Measurements from ENCODE around the gene CDH19. TPM values are rescaled to one million over a fixed set of nuclear protein-coding genes. Genes with fewer than 3 reads are reported as not detected.

Gene CDH19
- total and polyA plus RNA-seq, 12 donors = 7.2 to 35.8 (median 13.8) TPM

GRCh38 chr18:66558773-66559172 is 45.1 kb downstream of the CDH19 start:
- DNase-seq = no peak

GRCh38 chr18:66557091-66557490 is 46.8 kb downstream of the CDH19 start:
- no peak overlapping the region for H3K4me3 ChIP-seq
- H3K4me1 ChIP-seq = peaks cover 0 to 2% (median 0%) of the 10 kb centered on the region in 9 donors
- H3K36me3 ChIP-seq = no peaks in the 10 kb centered on the region
- H3K9me3 ChIP-seq = peaks cover 0 to 1% (median 0%) of the 10 kb centered on the region in 11 donors
- no peaks in the 10 kb centered on the region for H3K27me3 ChIP-seq
- intact Hi-C loops (cut with DNase I) = no loop called here
- DNase-seq (no peak), ATAC-seq (no peak)
- no peak overlapping the region for H3K27ac ChIP-seq
- no peak for TF ChIP-seq CTCF (IDR thresholded peaks at IDR 0.05)

More at GRCh38 chr18:66558773-66559172, 45.1 kb downstream of the CDH19 start:
- no peak for ATAC-seq
- no peaks in the 10 kb centered on the region for H3K27me3 ChIP-seq
- peaks cover 0 to 5% (median 0%) of the 10 kb centered on the region in 11 donors for H3K9me3 ChIP-seq
- TF ChIP-seq CTCF (IDR thresholded peaks at IDR 0.05) = no peak
- WGBS, 2 donors = 58 to 76% methylated on average over 5 of the region's 5 CpGs
- peaks cover 0 to 2% (median 0%) of the 10 kb centered on the region in 9 donors for H3K4me1 ChIP-seq
- no peak overlapping the region for H3K4me3 ChIP-seq
- H3K27ac ChIP-seq = no peak overlapping the region
- H3K36me3 ChIP-seq = no peaks in the 10 kb centered on the region
- intact Hi-C loops (cut with DNase I) = no loop called here

GRCh38 chr18:66555585-66555984 is 48.3 kb downstream of the CDH19 start:
- DNase-seq = no peak
- peaks cover 0 to 2% (median 0%) of the 10 kb centered on the region in 9 donors for H3K4me1 ChIP-seq
- H3K27ac ChIP-seq = no peak overlapping the region
- WGBS, 2 donors = 96 to 97% methylated on average over 2 of the region's 2 CpGs
- H3K4me3 ChIP-seq = no peak overlapping the region
- intact Hi-C loops (cut with DNase I) = no loop called here
- no peaks in the 10 kb centered on the region for H3K9me3 ChIP-seq
- no peaks in the 10 kb centered on the region for H3K27me3 ChIP-seq
- ATAC-seq = no peak
- TF ChIP-seq CTCF (IDR thresholded peaks at IDR 0.05) = no peak
- peaks cover 0 to 6% (median 0%) of the 10 kb centered on the region in 9 donors for H3K36me3 ChIP-seq

- Histone ChIP-seq H3K4me1 (no peaks in the 10 kb centered on the region), H3K27me3 (no peaks in the 10 kb centered on the region), H3K27ac (no peak overlapping the region), H3K4me3 (no peak overlapping the region), H3K9me3 (no peaks in the 10 kb centered on the region), H3K36me3 (peaks cover 0 to 6% (median 0%) of the 10 kb centered on the region in 9 donors)
- no peak for TF ChIP-seq CTCF (IDR thresholded peaks at IDR 0.05)
- no peak for DNase-seq
- 67 to 71% methylated on average over 1 of the region's 1 CpG for WGBS, 2 donors
- intact Hi-C loops (cut with DNase I) = no loop called here
- ATAC-seq = no peak
Observed at GRCh38 chr18:66553824-66554223, 50.1 kb downstream of the CDH19 start.

Data from heart right ventricle (tissue), 16 donors.